ENCODE measurements around the gene ATOX1. TPM values are rescaled to one million over a fixed set of nuclear protein-coding genes. Genes with fewer than 3 reads are reported as not detected.
"Not testable (repeated sequence)": the region's sequence is repeated elsewhere in the genome, so short reads cannot be mapped to it uniquely, and the experiment has no call there.

The ATOX1 gene
- total and polyA plus RNA-seq, 2 donors = 90.5 to 145 TPM

DNA sequence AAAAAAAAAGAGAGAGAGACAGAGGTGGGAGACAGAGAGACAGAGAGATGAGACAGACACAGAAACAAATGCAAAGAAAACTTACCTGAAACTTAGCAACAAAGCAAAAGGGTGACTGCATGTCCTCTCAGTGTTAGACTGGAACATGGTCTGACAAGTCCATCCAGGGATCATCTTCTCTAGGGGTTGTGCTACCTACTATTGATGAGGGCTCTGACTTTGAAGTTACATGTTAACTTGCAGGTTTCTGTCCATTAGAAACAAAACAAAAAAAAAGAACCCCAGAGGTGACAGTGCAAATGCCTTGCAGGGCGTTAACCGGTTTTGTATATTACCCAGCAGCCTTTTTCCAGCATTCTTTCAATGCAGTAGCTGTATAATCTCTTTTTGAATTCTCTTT lies 58.1 kb downstream of the ATOX1 start:
- H3K4me3 ChIP-seq (ENCODE audit: low read length in 2 of 2) = no peak overlapping the region
- H3K9me3 ChIP-seq (ENCODE audit: control insufficient read depth in 2 of 2, insufficient read depth in 1 of 2, low read length in 1 of 2) = no peaks in the 10 kb centered on the region
- no peaks in the 10 kb centered on the region for H3K4me1 ChIP-seq (ENCODE audit: control insufficient read depth in 2 of 2, insufficient read depth in 2 of 2, low read length in 2 of 2)
- H3K27me3 ChIP-seq (ENCODE audit: control insufficient read depth in 2 of 2, insufficient read depth in 1 of 2, low read length in 1 of 2) = peaks cover 0 to 6% of the 10 kb centered on the region in 2 donors
- H3K27ac ChIP-seq (ENCODE audit: low read depth in 1 of 2, low read length in 1 of 2) = no peak overlapping the region
- DNase-seq (ENCODE audit: low read depth in 6 of 9, low spot score in 9 of 9) = no peak
- 92% methylated on average over 2 of the region's 2 CpGs for WGBS
- H3K36me3 ChIP-seq (ENCODE audit: control insufficient read depth in 2 of 2, insufficient read depth in 2 of 2, low read length in 1 of 2) = no peaks in the 10 kb centered on the region

DNA sequence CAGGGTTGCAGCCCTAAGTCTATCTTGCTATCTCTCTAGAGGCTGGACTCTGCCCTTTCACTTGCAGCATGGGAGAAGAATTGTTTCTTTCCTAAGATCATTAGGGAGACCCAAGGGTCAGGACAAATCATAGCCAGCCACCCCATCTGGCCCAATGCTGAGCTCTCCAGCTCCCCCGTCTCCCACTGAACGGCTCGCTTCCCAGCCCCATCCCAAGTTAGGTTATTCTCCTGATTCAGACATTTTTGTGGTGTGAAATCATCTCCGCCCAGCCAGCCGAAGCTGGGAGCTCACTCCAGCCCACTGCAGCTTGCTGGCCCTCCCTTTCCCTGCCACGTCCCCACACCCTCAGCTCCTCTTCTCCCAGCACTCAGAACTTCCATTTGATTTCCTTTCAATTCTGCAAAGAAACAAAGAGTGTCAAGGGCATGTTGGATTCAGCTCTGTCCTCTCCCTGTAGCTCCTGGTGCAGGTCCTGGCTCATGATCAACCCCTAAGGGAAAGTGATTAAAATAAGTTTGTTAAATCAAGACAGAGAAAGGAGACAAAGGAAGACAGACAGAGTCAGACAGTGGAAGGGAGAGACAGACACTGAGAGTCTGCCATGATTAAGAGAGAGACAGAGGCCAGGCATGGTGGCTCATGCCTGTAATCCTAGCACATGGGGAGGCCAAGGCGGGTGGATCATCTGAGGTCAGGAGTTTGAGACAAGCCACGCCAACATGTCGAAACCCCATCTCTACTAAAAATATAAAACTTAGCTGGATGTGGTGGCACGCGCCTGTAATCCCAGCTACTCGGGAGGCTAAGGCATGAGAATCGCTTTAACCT lies 59.1 kb downstream of the ATOX1 start:
- Histone ChIP-seq H3K27ac (ENCODE audit: low read depth in 1 of 2, low read length in 1 of 2) (peak overlapping the region in 1 of 2 donors; percentile 68), H3K4me1 (ENCODE audit: control insufficient read depth in 2 of 2, insufficient read depth in 2 of 2, low read length in 2 of 2) (no peaks in the 10 kb centered on the region), H3K27me3 (ENCODE audit: control insufficient read depth in 2 of 2, insufficient read depth in 1 of 2, low read length in 1 of 2) (peaks cover 0 to 6% of the 10 kb centered on the region in 2 donors), H3K36me3 (ENCODE audit: control insufficient read depth in 2 of 2, insufficient read depth in 2 of 2, low read length in 1 of 2) (no peaks in the 10 kb centered on the region), H3K4me3 (ENCODE audit: low read length in 2 of 2) (no peak overlapping the region), H3K9me3 (ENCODE audit: control insufficient read depth in 2 of 2, insufficient read depth in 1 of 2, low read length in 1 of 2) (no peaks in the 10 kb centered on the region)
- DNase-seq (ENCODE audit: low read depth in 6 of 9, low spot score in 9 of 9) = no peak
- WGBS = 93% methylated on average over 13 of the region's 13 CpGs

DNA sequence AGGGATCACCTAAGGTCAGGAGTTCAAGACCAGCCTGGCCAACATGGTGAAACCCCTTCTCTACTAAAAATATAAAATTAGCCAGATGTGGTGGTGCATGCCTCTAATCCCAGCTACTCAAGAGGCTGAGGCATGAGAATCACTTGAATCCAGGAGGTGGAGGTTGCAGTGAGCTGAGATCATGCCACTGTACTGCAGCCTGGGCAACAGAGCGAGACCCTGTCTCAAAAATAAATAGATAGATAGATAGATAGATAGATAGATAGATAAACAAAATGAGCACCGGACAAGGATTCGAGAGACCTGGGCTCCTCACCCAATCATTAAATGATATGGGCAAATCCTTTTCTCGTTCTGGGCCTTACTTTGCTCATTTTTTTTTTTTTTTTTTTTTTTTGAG lies 60.4 kb downstream of the ATOX1 start:
- 96% methylated on average over 4 of the region's 4 CpGs for WGBS
- DNase-seq (ENCODE audit: low read depth in 6 of 9, low spot score in 9 of 9); H3K4me3 ChIP-seq (ENCODE audit: low read length in 2 of 2); H3K9me3 ChIP-seq (ENCODE audit: control insufficient read depth in 2 of 2, insufficient read depth in 1 of 2, low read length in 1 of 2); H3K36me3 ChIP-seq (ENCODE audit: control insufficient read depth in 2 of 2, insufficient read depth in 2 of 2, low read length in 1 of 2); H3K4me1 ChIP-seq (ENCODE audit: control insufficient read depth in 2 of 2, insufficient read depth in 2 of 2, low read length in 2 of 2); H3K27me3 ChIP-seq (ENCODE audit: control insufficient read depth in 2 of 2, insufficient read depth in 1 of 2, low read length in 1 of 2); H3K27ac ChIP-seq (ENCODE audit: low read depth in 1 of 2, low read length in 1 of 2): not testable (repeated sequence)

DNA sequence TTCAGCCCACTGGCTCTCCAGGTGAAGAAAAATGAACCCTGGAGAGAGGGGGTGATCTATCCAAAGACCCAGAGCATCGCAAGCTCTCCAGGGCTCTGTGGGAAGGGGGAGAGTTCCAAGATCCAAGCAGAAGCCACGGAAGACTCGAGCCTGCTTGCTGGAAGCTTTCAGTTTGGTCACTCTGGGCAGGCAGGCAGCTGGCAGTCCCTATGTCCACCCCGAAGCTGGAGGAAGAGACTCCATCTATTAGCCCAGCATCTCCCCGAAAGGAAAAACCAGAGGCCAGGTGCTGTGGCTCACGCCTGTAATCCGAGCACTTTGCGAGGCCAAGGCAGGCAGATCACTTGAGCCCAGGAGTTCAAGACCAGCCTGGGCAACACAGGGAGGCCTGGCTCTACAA lies 61.0 kb downstream of the ATOX1 start:
- WGBS = 94% methylated on average over 8 of the region's 8 CpGs
- no peaks in the 10 kb centered on the region for H3K9me3 ChIP-seq (ENCODE audit: control insufficient read depth in 2 of 2, insufficient read depth in 1 of 2, low read length in 1 of 2)

DNA sequence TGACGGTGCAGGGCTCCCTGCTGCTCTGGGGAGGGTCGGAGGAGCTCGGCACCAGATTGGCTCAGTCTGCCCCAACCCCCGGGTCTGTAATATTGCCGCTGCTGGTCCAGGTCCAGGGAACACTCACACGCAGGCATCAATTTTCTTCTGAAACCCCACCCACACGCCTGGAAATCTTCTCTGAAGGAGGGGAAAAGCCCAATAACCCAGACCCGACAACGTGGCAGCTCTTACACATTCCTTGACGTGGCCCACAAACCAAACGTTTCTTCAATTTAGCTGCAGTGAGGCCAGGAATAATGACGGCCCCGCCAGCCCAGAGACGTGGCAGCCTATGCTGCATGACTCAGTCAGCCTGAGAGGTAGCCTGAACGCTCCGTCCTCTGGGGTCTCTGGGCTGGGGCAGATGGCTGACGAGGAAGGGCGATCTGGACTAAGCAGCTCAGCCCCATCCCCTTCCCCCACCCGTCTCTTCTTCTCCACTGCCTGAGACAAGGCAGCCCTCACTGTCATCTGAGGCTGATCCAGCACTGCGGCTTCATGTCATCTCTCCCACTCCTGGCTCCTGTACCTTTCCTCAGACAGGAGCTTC lies 61.9 kb downstream of the ATOX1 start:
- peaks cover 0 to 6% of the 10 kb centered on the region in 2 donors for H3K27me3 ChIP-seq (ENCODE audit: control insufficient read depth in 2 of 2, insufficient read depth in 1 of 2, low read length in 1 of 2)
- no peak for DNase-seq (ENCODE audit: low read depth in 6 of 9, low spot score in 9 of 9)
- no peaks in the 10 kb centered on the region for H3K9me3 ChIP-seq (ENCODE audit: control insufficient read depth in 2 of 2, insufficient read depth in 1 of 2, low read length in 1 of 2)
- H3K36me3 ChIP-seq (ENCODE audit: control insufficient read depth in 2 of 2, insufficient read depth in 2 of 2, low read length in 1 of 2) = no peaks in the 10 kb centered on the region
- 72% methylated on average over 20 of the region's 20 CpGs for WGBS
- H3K4me1 ChIP-seq (ENCODE audit: control insufficient read depth in 2 of 2, insufficient read depth in 2 of 2, low read length in 2 of 2) = no peaks in the 10 kb centered on the region
- no peak overlapping the region for H3K4me3 ChIP-seq (ENCODE audit: low read length in 2 of 2)
- peak overlapping the region; percentile 25 to 57 for H3K27ac ChIP-seq (ENCODE audit: low read depth in 1 of 2, low read length in 1 of 2)

More for the DNA sequence above, 61.0 kb downstream of the ATOX1 start:
- H3K27ac ChIP-seq (ENCODE audit: low read depth in 1 of 2, low read length in 1 of 2) = peak overlapping the region in 1 of 2 donors; percentile 7
- H3K27me3 ChIP-seq (ENCODE audit: control insufficient read depth in 2 of 2, insufficient read depth in 1 of 2, low read length in 1 of 2) = peaks cover 0 to 6% of the 10 kb centered on the region in 2 donors
- no peak overlapping the region for H3K4me3 ChIP-seq (ENCODE audit: low read length in 2 of 2)
- no peak for DNase-seq (ENCODE audit: low read depth in 6 of 9, low spot score in 9 of 9)
- H3K4me1 ChIP-seq (ENCODE audit: control insufficient read depth in 2 of 2, insufficient read depth in 2 of 2, low read length in 2 of 2) = no peaks in the 10 kb centered on the region
- H3K36me3 ChIP-seq (ENCODE audit: control insufficient read depth in 2 of 2, insufficient read depth in 2 of 2, low read length in 1 of 2) = no peaks in the 10 kb centered on the region

DNA sequence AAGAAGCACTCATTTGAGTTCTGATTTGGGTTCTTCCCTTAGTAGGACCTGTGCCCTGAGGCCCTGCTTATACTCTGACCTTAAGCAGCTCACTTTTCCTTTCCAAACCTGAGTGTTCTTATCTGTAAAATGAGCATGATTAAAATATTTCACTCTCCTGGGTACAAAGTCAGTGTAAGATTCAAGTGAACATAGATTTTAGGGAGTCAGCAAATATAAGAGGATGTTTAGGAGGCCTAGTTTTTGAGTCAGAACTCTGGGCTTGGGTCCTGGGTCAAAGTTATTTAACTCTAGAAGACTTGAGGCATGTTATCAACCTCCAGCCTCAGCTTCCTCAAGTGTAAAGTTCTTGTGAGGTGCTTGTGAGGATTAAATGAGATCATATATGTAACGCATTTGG lies 63.0 kb downstream of the ATOX1 start:
- WGBS = 97% methylated on average over 1 of the region's 1 CpG
- DNase-seq (ENCODE audit: low read depth in 6 of 9, low spot score in 9 of 9) = no peak
- Histone ChIP-seq H3K4me3 (ENCODE audit: low read length in 2 of 2) (no peak overlapping the region), H3K27ac (ENCODE audit: low read depth in 1 of 2, low read length in 1 of 2) (no peak overlapping the region), H3K9me3 (ENCODE audit: control insufficient read depth in 2 of 2, insufficient read depth in 1 of 2, low read length in 1 of 2) (no peaks in the 10 kb centered on the region), H3K27me3 (ENCODE audit: control insufficient read depth in 2 of 2, insufficient read depth in 1 of 2, low read length in 1 of 2) (peaks cover 0 to 6% of the 10 kb centered on the region in 2 donors), H3K36me3 (ENCODE audit: control insufficient read depth in 2 of 2, insufficient read depth in 2 of 2, low read length in 1 of 2) (no peaks in the 10 kb centered on the region), H3K4me1 (ENCODE audit: control insufficient read depth in 2 of 2, insufficient read depth in 2 of 2, low read length in 2 of 2) (no peaks in the 10 kb centered on the region)

DNA sequence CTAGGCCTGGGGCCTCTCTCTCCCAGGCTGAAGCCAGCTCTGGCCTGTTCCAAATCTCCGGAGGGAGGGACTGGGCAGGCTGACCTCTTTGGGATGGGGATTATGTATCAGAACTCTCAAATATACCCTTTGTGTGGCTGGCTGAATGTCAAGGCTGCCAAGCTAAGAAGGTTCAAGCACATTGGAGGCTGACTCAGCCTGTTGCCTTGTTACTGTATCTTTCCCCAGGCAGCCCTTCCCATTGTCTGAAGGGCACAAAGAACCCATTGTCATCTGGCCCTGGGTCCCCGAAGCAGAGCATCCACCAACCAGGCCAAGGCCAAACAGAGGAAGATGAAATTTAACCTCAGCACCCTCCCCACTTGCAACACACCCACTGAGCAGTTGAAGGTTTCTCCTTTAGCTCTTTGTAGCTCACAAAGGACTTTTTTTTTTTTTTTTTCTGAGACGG lies 64.4 kb downstream of the ATOX1 start:
- Histone ChIP-seq H3K4me3 (ENCODE audit: low read length in 2 of 2) (no peak overlapping the region), H3K9me3 (ENCODE audit: control insufficient read depth in 2 of 2, insufficient read depth in 1 of 2, low read length in 1 of 2) (no peaks in the 10 kb centered on the region), H3K4me1 (ENCODE audit: control insufficient read depth in 2 of 2, insufficient read depth in 2 of 2, low read length in 2 of 2) (no peaks in the 10 kb centered on the region), H3K27ac (ENCODE audit: low read depth in 1 of 2, low read length in 1 of 2) (no peak overlapping the region), H3K27me3 (ENCODE audit: control insufficient read depth in 2 of 2, insufficient read depth in 1 of 2, low read length in 1 of 2) (peaks cover 0 to 4% of the 10 kb centered on the region in 2 donors), H3K36me3 (ENCODE audit: control insufficient read depth in 2 of 2, insufficient read depth in 2 of 2, low read length in 1 of 2) (no peaks in the 10 kb centered on the region)
- 95% methylated on average over 3 of the region's 3 CpGs for WGBS
- DNase-seq (ENCODE audit: low read depth in 6 of 9, low spot score in 9 of 9) = no peak

Other genes with a start within 250 kb of the ATOX1 start
- gene FAT2, start 167.3 kb downstream of the ATOX1 start, total RNA-seq = 5.1 TPM
- gene FAT2, start 167.3 kb downstream of the ATOX1 start, polyA plus RNA-seq = 2.7 TPM
- gene SPARC, start 71.7 kb downstream of the ATOX1 start, total RNA-seq = 152 TPM
- gene SPARC, start 71.7 kb downstream of the ATOX1 start, polyA plus RNA-seq = 183 TPM
- gene G3BP1, start 13.3 kb upstream of the ATOX1 start, total RNA-seq = 144 TPM
- gene G3BP1, start 13.3 kb upstream of the ATOX1 start, polyA plus RNA-seq = 48.2 TPM
- not detected for gene GLRA1, start 166.2 kb upstream of the ATOX1 start, total RNA-seq
- gene GLRA1, start 166.2 kb upstream of the ATOX1 start, polyA plus RNA-seq = not detected